HepG2 (cell line): ENCODE results near the gene CFAP61. TPM values are rescaled to one million over a fixed set of nuclear protein-coding genes. Genes with fewer than 3 reads are reported as not detected.

Source experiments
- ATAC-seq: fragments of 200-7000 bp; cut with Tn5 transposase; 3 replicates; pipeline ENCODE4 v1.9.1; 2020; ENCODE audit warnings: mild to moderate bottlenecking, moderate library complexity
- BruUV-seq: library from RNA; stranded (reverse); fragments of 400-500 nt; replicated peaks from 2 replicates; lab custom pipeline; 2021; lab: Mats Ljungman, UMichigan
- CTCF ChIA-PET: fragments of 300-600 bp; formaldehyde crosslinking; extraction: SDS; loops from one replicate; lab custom pipeline; 2021; ENCODE audit warnings: low total read pairs, inconsistent platforms, low intra/inter-chr PET ratio; lab: Yijun Ruan, JAX
- POLR2A ChIA-PET: fragments of 350-600 bp; sonication (Branson Sonifier 250); formaldehyde crosslinking; loops from one replicate; lab custom pipeline; 2020; ENCODE audit warnings: antibody characterized with exemption, inconsistent platforms; lab: Yijun Ruan, JAX
- DNase-seq: peaks from one replicate; pipeline ENCODE4 v3.0.0-alpha.2; 2015; ENCODE audit warnings: low spot score
- FAIRE-seq: peaks from 3 replicates; lab custom pipeline; 2011; peaks lifted over from hg19 to GRCh38; lab: Jason Lieb, UNC
- H2AFZ ChIP-seq: one replicate; pipeline ENCODE4 v1.6.1; 2011; ENCODE audit warnings: low read length, inconsistent platforms
- H3K27ac ChIP-seq: fragments of 300-600 bp; 3 replicates; pipeline ENCODE4 v1.8.0; 2011; ENCODE audit warnings: mixed run types, mild to moderate bottlenecking, mixed read lengths, low read length, inconsistent platforms; ENCODE audit not compliant: insufficient read depth; ENCODE audit errors: extremely low read length
- H3K27me3 ChIP-seq, 2 experiments: fragments of 200-600 bp in 1 of 2; 2 replicates in 1 of 2; 3 replicates in 1 of 2; pipeline versions ENCODE4 v1.6.0 to v1.8.0; 2011; ENCODE audit warnings: low read length in 2 of 2, mild to moderate bottlenecking in 2 of 2, moderate library complexity in 2 of 2, inconsistent platforms in 1 of 2; ENCODE audit not compliant: insufficient read depth in 2 of 2, control insufficient read depth in 1 of 2
- H3K36me3 ChIP-seq, 2 experiments: fragments of 200-600 bp in 1 of 2; replicated peaks in 1 of 2; 2 replicates in 1 of 2; 3 replicates in 1 of 2; pipeline versions ENCODE4 v1.5.1 to v1.8.0; 2011; ENCODE audit warnings: low read length in 2 of 2, inconsistent platforms in 1 of 2; ENCODE audit not compliant: insufficient read depth in 2 of 2, control insufficient read depth in 1 of 2
- H3K4me1 ChIP-seq: 2 replicates; pipeline ENCODE4 v1.5.1; 2012; ENCODE audit warnings: low read length, inconsistent platforms; ENCODE audit not compliant: insufficient read depth
- H3K4me2 ChIP-seq: 2 replicates; pipeline ENCODE4 v1.6.0; 2011; ENCODE audit warnings: low read depth, low read length, inconsistent platforms
- H3K4me3 ChIP-seq, 3 experiments: fragments of 200-600 bp in 1 of 3; sonication (generic), shearing (Covaris generic) in 1 of 3; replicated peaks in 1 of 3; 2 replicates each; pipeline ENCODE4 v1.5.1; 2011 to 2016; ENCODE audit warnings: low read length in 3 of 3, inconsistent platforms in 2 of 3, low read depth in 2 of 3, mild to moderate bottlenecking in 2 of 3, control low read depth in 1 of 3, mixed read lengths in 1 of 3; ENCODE audit not compliant: insufficient read depth in 1 of 3
- H3K79me2 ChIP-seq: one replicate; pipeline ENCODE4 v1.6.1; 2011; ENCODE audit warnings: low read length, inconsistent platforms; ENCODE audit not compliant: insufficient read depth
- H3K9ac ChIP-seq: 2 replicates; pipeline ENCODE4 v1.6.0; 2011; ENCODE audit warnings: mild to moderate bottlenecking, low read depth, low read length, inconsistent platforms; ENCODE audit not compliant: insufficient read depth
- H3K9me3 ChIP-seq: 2 replicates; pipeline ENCODE4 v1.5.1; 2012; ENCODE audit warnings: mild to moderate bottlenecking, low read length
- H4K20me1 ChIP-seq: 2 replicates; pipeline ENCODE4 v1.6.0; 2011; ENCODE audit warnings: inconsistent platforms, mild to moderate bottlenecking, low read length, moderate library complexity; ENCODE audit not compliant: insufficient read depth
- CENPX ChIP-seq: sonication (generic); formaldehyde crosslinking; IDR thresholded peaks from 2 replicates; pipeline ENCODE4 v1.9.0; 2021; ENCODE audit warnings: mild to moderate bottlenecking, missing genetic modification reagents, moderate library complexity
- EP300 ChIP-seq, 3 experiments: sonication (generic) in 1 of 3; formaldehyde crosslinking in 1 of 3; IDR thresholded peaks; 2 replicates each; pipeline versions ENCODE4 v1.5.1 to v1.6.1; 2011 to 2020; ENCODE audit warnings: low read depth in 2 of 3, low read length in 2 of 3, borderline replicate concordance in 1 of 3, improper control_type of control experiment in 1 of 3, mild to moderate bottlenecking in 1 of 3, missing genetic modification reagents in 1 of 3, moderate library complexity in 1 of 3
- FOXO1 ChIP-seq: sonication (generic); formaldehyde crosslinking; IDR thresholded peaks from 2 replicates; pipeline ENCODE4 v1.4.0; 2020; ENCODE audit warnings: missing genetic modification reagents
- HNF1A ChIP-seq, 2 experiments: sonication (generic) in 1 of 2; formaldehyde crosslinking in 1 of 2; IDR thresholded peaks; 2 replicates each; pipeline versions ENCODE4 v1.4.0 to v1.6.1; 2016 to 2020; ENCODE audit warnings: borderline replicate concordance in 1 of 2, low read depth in 1 of 2, mild to moderate bottlenecking in 1 of 2, missing genetic modification reagents in 1 of 2
- MLX ChIP-seq: IDR thresholded peaks from 2 replicates; pipeline ENCODE4 v1.6.1; 2016
- NFYC ChIP-seq: IDR thresholded peaks from 2 replicates; pipeline ENCODE4 v1.6.1; 2016; ENCODE audit warnings: missing genetic modification reagents, missing compliant biosample characterization
- TEAD3 ChIP-seq: optimal IDR thresholded peaks from 2 replicates; pipeline ENCODE3; 2016; ENCODE audit warnings: borderline replicate concordance
- ZFP62 ChIP-seq: sonication (generic); formaldehyde crosslinking; IDR thresholded peaks from 2 replicates; pipeline ENCODE4 v1.4.0; 2020; ENCODE audit warnings: missing genetic modification reagents
- ZNF205 ChIP-seq: IDR thresholded peaks from 2 replicates; pipeline ENCODE4 v1.6.1; 2018; ENCODE audit warnings: missing biosample characterization, missing genetic modification reagents
- ZNF224 ChIP-seq: sonication (generic); formaldehyde crosslinking; IDR thresholded peaks from 2 replicates; pipeline ENCODE4 v1.5.0; 2020; ENCODE audit warnings: mild to moderate bottlenecking, missing genetic modification reagents
- ZNF234 ChIP-seq: sonication (generic); formaldehyde crosslinking; conservative IDR thresholded peaks from 2 replicates; pipeline ENCODE4 v1.5.1; 2020; ENCODE audit warnings: mild to moderate bottlenecking, missing genetic modification reagents
- ZSCAN31 ChIP-seq: sonication (generic); formaldehyde crosslinking; IDR thresholded peaks from 2 replicates; pipeline ENCODE4 v1.5.0; 2020; ENCODE audit warnings: low read depth, mild to moderate bottlenecking, missing genetic modification reagents
- WGBS: methylation state at CpG from one replicate; pipeline ENCODE4 v1.1.6; 2017; ENCODE audit warnings: low lambda C conversion rate; 5-methylcytosine and 5-hydroxymethylcytosine counted together
- in situ Hi-C: cut with HindIII; loops from 2 replicates; pipeline ENCODE4 v1.10.0; 2017; ENCODE audit warnings: low pct_unique_long_range_greater_than_20kb; ENCODE audit not compliant: extremely low pct_ligation_motif_present
- intact Hi-C: fragments of 100-400 bp; cut with micrococcal nuclease; formaldehyde crosslinking; loops from one replicate; pipeline ENCODE4 v1.10.0; 2022; ENCODE audit not compliant: unreplicated experiment
- polyA plus RNA-seq, 8 experiments: library from polyadenylated mRNA; depleted of rRNA in 3 of 8; stranded (reverse) in 7 of 8; unstranded in 1 of 8; fragments of >200 nt; fragmentation: Illumina TruSeq in 4 of 8; extraction: Trizol in 4 of 8; gene quantifications; 2 replicates each; pipeline versions ENCODE4 v1.2.1 to v1.2.3, GENCODE V29; 2011 to 2016; ENCODE audit warnings: low read depth in 4 of 8, missing spikeins in 1 of 8, mixed read lengths in 1 of 8; ENCODE audit not compliant: insufficient read depth in 1 of 8
- total RNA-seq, 5 experiments: library from RNA; depleted of rRNA; stranded (reverse); fragments of >200 nt; fragmentation: Illumina TruSeq; extraction: Trizol; gene quantifications; 2 replicates each; pipeline ENCODE4 v1.2.3, GENCODE V29; 2016; ENCODE audit warnings: low read depth in 1 of 5
- TF ChIP-seq, protein P1 (sequence below): sonication (generic); formaldehyde crosslinking; IDR thresholded peaks from 2 replicates; pipeline ENCODE4 v1.5.1; 2020; ENCODE audit warnings: mild to moderate bottlenecking, missing genetic modification reagents, borderline replicate concordance

CFAP61 gene
- total and polyA plus RNA-seq, 2 of the 13 experiments (the other 11 are each of a cell fraction or from before 2014, with no cell fraction given), result 0.27 TPM; not detected in 1

- in situ Hi-C loops, result no loop called here
- peaks cover 7 to 26% of the 10 kb centered on the region in 2 experiments; a peak in 3 of 5 replicates for H3K27me3 ChIP-seq
- no peak overlapping the region for H3K27ac ChIP-seq
- no TSS peak for BruUV-seq
- DNase-seq, result no peak
- TF ChIP-seq ZNF205, result no peak
- TF ChIP-seq HNF1A (IDR thresholded peaks at IDR 0.05; ENCODE audit: low read depth), result no peak
- no peak for TF ChIP-seq HNF1A (CRISPR knock-in tag; IDR thresholded peaks at IDR 0.05; ENCODE audit: borderline replicate concordance)
- no peak for TF ChIP-seq ZSCAN31 (CRISPR knock-in tag)
- TF ChIP-seq CENPX, result no peak
- TF ChIP-seq MLX (CRISPR knock-in tag), result no peak
- TF ChIP-seq FOXO1 (CRISPR knock-in tag), result no peak
- no peak for TF ChIP-seq EP300 (IDR thresholded peaks at IDR 0.05; ENCODE audit: low read depth in 2 of 2, low read length in 2 of 2)
- TF ChIP-seq EP300 (CRISPR knock-in tag; IDR thresholded peaks at IDR 0.05; ENCODE audit: borderline replicate concordance), result no peak
- TF ChIP-seq ZNF234 (CRISPR knock-in tag), result no peak
- no peak for TF ChIP-seq ZNF224 (CRISPR knock-in tag)
- TF ChIP-seq, protein P1, sequence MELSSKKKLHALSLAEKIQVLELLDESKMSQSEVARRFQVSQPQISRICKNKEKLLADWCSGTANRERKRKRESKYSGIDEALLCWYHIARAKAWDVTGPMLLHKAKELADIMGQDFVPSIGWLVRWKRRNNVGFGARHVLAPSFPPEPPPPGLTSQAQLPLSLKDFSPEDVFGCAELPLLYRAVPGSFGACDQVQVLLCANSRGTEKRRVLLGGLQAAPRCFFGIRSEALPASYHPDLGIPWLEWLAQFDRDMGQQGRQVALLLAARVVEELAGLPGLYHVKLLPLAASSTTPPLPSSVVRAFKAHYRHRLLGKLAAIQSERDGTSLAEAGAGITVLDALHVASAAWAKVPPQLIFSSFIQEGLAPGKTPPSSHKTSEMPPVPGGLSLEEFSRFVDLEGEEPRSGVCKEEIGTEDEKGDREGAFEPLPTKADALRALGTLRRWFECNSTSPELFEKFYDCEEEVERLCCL (CRISPR knock-in tag), result no peak
- TF ChIP-seq TEAD3 (CRISPR knock-in tag), result no peak
- no peak for TF ChIP-seq ZFP62 (CRISPR knock-in tag)
- TF ChIP-seq NFYC (CRISPR knock-in tag), result no peak
- TF ChIP-seq, all 625 proteins: peak for 0
- ChIA-PET POLR2A (no interaction called here), CTCF (no interaction called here)
- H3K4me2 ChIP-seq, result no peak overlapping the region
- no peak overlapping the region for H3K9ac ChIP-seq
- H3K36me3 ChIP-seq, result no peaks in the 10 kb centered on the region
- intact Hi-C loops, result no loop called here
- no peak for ATAC-seq
- no peak for FAIRE-seq
- no peaks in the 10 kb centered on the region for H3K4me1 ChIP-seq
- H3K4me3 ChIP-seq, result no peak overlapping the region
- no peaks in the 10 kb centered on the region for H3K79me2 ChIP-seq
- WGBS, result 14% methylated on average over 4 of the region's 4 CpGs
- H2AFZ ChIP-seq, result no peak overlapping the region
- no peaks in the 10 kb centered on the region for H4K20me1 ChIP-seq
- no peaks in the 10 kb centered on the region for H3K9me3 ChIP-seq
These were observed 292.1 kb downstream of the CFAP61 start for GRCh38 chr20:20344476-20344875.
